OCI-LY1 (cell line): Measurements from ENCODE around the gene PLPP1.

ENCODE experiments used
- EZH2 ChIP-seq: fragments of 200-600 bp; sonication (generic), shearing (Covaris generic); IDR thresholded peaks from 2 replicates; pipeline ENCODE4 v1.8.0; 2017; ENCODE audit warnings: borderline replicate concordance, mixed run types, mild to moderate bottlenecking, antibody characterized with exemption, low read length, moderate library complexity, mixed read lengths
- TF ChIP-seq, protein P1 (sequence below): fragments of 200-600 bp; sonication (generic), shearing (Covaris generic); IDR thresholded peaks from 2 replicates; pipeline ENCODE4 v1.5.1; 2017; ENCODE audit warnings: mild to moderate bottlenecking, antibody characterized with exemption, low read length, moderate library complexity, mixed read lengths

GRCh38 chr5:55418994-55419968 is 115.5 kb downstream of the PLPP1 start:
- TF ChIP-seq, protein P1, sequence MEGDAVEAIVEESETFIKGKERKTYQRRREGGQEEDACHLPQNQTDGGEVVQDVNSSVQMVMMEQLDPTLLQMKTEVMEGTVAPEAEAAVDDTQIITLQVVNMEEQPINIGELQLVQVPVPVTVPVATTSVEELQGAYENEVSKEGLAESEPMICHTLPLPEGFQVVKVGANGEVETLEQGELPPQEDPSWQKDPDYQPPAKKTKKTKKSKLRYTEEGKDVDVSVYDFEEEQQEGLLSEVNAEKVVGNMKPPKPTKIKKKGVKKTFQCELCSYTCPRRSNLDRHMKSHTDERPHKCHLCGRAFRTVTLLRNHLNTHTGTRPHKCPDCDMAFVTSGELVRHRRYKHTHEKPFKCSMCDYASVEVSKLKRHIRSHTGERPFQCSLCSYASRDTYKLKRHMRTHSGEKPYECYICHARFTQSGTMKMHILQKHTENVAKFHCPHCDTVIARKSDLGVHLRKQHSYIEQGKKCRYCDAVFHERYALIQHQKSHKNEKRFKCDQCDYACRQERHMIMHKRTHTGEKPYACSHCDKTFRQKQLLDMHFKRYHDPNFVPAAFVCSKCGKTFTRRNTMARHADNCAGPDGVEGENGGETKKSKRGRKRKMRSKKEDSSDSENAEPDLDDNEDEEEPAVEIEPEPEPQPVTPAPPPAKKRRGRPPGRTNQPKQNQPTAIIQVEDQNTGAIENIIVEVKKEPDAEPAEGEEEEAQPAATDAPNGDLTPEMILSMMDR = no peak
- TF ChIP-seq EZH2 = no peak
